Stomach smooth muscle (tissue), 2 donors: ENCODE data around the gene MARCHF10.

Experiments
- H3K27ac ChIP-seq: one replicate; pipeline ENCODE4 v1.7.0; 2013; ENCODE audit warnings: mild to moderate bottlenecking, low read length, inconsistent platforms
- H3K27me3 ChIP-seq, 2 donors: one replicate each; pipeline ENCODE4 v1.7.0; 2013; ENCODE audit warnings: low read length in 2 of 2; ENCODE audit not compliant: insufficient read depth in 2 of 2, control insufficient read depth in 1 of 2
- H3K36me3 ChIP-seq, 2 donors: one replicate each; pipeline ENCODE4 v1.7.0; 2013; ENCODE audit warnings: low read length in 2 of 2; ENCODE audit not compliant: control insufficient read depth in 2 of 2, insufficient read depth in 2 of 2
- H3K4me1 ChIP-seq: one replicate; pipeline ENCODE4 v1.7.0; 2013; ENCODE audit warnings: low read length; ENCODE audit not compliant: control insufficient read depth, insufficient read depth
- H3K4me3 ChIP-seq, 2 donors: one replicate each; pipeline ENCODE4 v1.7.0; 2013; ENCODE audit warnings: low read length in 2 of 2
- H3K9ac ChIP-seq, 2 donors: one replicate each; pipeline ENCODE4 v1.7.0; 2013; ENCODE audit warnings: low read length in 2 of 2, mild to moderate bottlenecking in 1 of 2
- H3K9me3 ChIP-seq, 2 donors: one replicate each; pipeline ENCODE4 v1.7.0; 2013; ENCODE audit warnings: low read length in 2 of 2; ENCODE audit not compliant: control insufficient read depth in 2 of 2
- donor health status: healthy.
- donor health status: Pancreatic carcinoma.

MARCHF10 gene

GRCh38 chr17:62666801-62667591, 141.1 kb downstream of the MARCHF10 start:
- Histone ChIP-seq H3K4me1 (no peaks in the 10 kb centered on the region), H3K9ac (no peak overlapping the region), H3K4me3 (no peak overlapping the region), H3K27me3 (no peaks in the 10 kb centered on the region), H3K9me3 (no peaks in the 10 kb centered on the region), H3K36me3 (no peaks in the 10 kb centered on the region), H3K27ac (no peak overlapping the region)

DNA sequence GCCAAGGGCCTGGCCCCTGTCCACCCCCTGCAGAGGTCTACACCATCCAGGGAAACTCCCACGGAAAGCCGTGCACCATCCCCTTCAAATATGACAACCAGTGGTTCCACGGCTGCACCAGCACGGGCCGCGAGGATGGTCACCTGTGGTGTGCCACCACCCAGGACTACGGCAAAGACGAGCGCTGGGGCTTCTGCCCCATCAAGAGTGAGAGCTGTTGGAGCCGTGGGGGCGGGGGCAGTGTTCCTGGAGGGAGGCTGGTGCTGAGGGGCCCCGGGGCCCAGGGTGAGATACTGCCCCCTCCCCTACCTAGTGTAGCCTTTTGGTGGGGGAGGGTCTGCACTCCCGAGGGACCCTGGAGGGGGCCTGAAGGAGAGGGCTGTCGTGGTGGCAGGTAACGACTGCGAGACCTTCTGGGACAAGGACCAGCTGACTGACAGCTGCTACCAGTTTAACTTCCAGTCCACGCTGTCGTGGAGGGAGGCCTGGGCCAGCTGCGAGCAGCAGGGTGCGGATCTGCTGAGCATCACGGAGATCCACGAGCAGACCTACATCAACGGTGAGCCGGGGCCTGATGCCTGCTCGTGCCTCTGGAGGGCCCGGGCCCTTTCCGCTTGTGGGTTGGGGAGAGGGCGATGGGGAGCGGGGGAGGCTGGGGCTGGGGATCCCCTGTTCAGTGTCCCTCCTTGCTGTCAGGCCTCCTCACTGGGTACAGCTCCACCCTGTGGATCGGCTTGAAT, 141.9 kb downstream of the MARCHF10 start:
- Histone ChIP-seq H3K27ac (no peak overlapping the region), H3K27me3 (no peaks in the 10 kb centered on the region), H3K36me3 (no peaks in the 10 kb centered on the region), H3K4me1 (no peaks in the 10 kb centered on the region), H3K9ac (no peak overlapping the region), H3K4me3 (no peak overlapping the region), H3K9me3 (no peaks in the 10 kb centered on the region)

GRCh38 chr17:62665599-62665998, 142.5 kb downstream of the MARCHF10 start:
- Histone ChIP-seq H3K9ac (no peak overlapping the region), H3K9me3 (peaks cover 0 to 4% of the 10 kb centered on the region in 2 donors), H3K27me3 (no peaks in the 10 kb centered on the region), H3K27ac (no peak overlapping the region), H3K4me1 (no peaks in the 10 kb centered on the region), H3K36me3 (no peaks in the 10 kb centered on the region), H3K4me3 (no peak overlapping the region)

- no peak overlapping the region for H3K4me3 ChIP-seq
- H3K27me3 ChIP-seq, result no peaks in the 10 kb centered on the region
- no peaks in the 10 kb centered on the region for H3K4me1 ChIP-seq
- H3K27ac ChIP-seq, result no peak overlapping the region
- peaks cover 0 to 4% of the 10 kb centered on the region in 2 donors for H3K9me3 ChIP-seq
- no peaks in the 10 kb centered on the region for H3K36me3 ChIP-seq
- H3K9ac ChIP-seq, result no peak overlapping the region
These were observed 143.6 kb downstream of the MARCHF10 start for GRCh38 chr17:62664336-62665120.

DNA sequence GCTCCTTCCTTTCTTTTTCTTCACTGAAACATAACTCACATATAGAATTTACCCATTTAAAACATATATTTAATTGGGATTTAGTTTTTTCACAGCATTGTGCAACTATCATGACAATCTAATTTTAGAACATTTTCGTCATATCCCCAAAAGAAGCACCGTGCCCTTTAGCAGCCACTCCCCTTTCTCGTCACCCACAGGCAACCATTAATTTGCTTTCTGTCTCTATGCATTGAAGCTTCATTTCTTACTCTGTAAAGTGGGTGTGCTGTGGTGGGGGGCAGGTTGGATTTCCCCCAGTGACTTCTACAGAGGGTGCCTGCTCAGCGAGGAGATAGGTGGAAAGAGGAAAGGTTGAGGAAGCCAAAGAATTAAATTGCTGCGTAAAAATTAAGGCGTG, 144.8 kb downstream of the MARCHF10 start:
- no peaks in the 10 kb centered on the region for H3K36me3 ChIP-seq
- H3K4me3 ChIP-seq, result no peak overlapping the region
- no peaks in the 10 kb centered on the region for H3K27me3 ChIP-seq
- peaks cover 0 to 4% of the 10 kb centered on the region in 2 donors for H3K9me3 ChIP-seq
- no peak overlapping the region for H3K9ac ChIP-seq
- no peak overlapping the region for H3K27ac ChIP-seq
- H3K4me1 ChIP-seq, result no peaks in the 10 kb centered on the region

DNA sequence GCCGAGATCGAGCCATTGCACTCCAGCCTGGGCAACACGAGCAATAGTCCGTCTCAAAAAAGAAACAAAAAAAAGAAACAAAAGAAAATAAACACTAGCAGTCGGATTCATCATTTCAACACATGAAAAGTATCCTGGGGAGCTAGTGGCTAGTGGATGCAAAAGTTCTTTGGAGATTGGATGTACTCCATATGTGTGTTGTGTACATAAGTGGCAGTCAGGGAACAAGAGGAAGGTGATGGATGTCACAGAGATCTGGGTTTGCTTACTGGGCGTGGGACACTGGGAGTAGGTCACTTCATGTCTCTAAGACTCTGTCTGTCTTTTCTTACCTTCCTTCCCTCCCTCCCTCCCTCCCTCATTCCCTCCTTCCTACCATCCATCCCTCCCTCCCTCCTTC, 145.3 kb downstream of the MARCHF10 start:
- no peak overlapping the region for H3K4me3 ChIP-seq
- H3K27me3 ChIP-seq, result no peaks in the 10 kb centered on the region
- H3K9ac ChIP-seq, result no peak overlapping the region
- peaks cover 0 to 4% of the 10 kb centered on the region in 2 donors for H3K9me3 ChIP-seq
- H3K27ac ChIP-seq, result no peak overlapping the region
- H3K36me3 ChIP-seq, result no peaks in the 10 kb centered on the region
- H3K4me1 ChIP-seq, result no peaks in the 10 kb centered on the region

- H3K36me3 ChIP-seq, result no peaks in the 10 kb centered on the region
- no peak overlapping the region for H3K9ac ChIP-seq
- H3K27ac ChIP-seq, result no peak overlapping the region
- H3K4me1 ChIP-seq, result no peaks in the 10 kb centered on the region
- peaks cover 0 to 4% of the 10 kb centered on the region in 2 donors for H3K9me3 ChIP-seq
- no peak overlapping the region for H3K4me3 ChIP-seq
- H3K27me3 ChIP-seq, result no peaks in the 10 kb centered on the region
These were observed 146.8 kb downstream of the MARCHF10 start for GRCh38 chr17:62661337-62661736.

- Histone ChIP-seq H3K9me3 (peaks cover 0 to 4% of the 10 kb centered on the region in 2 donors), H3K27ac (no peak overlapping the region), H3K4me1 (no peaks in the 10 kb centered on the region), H3K4me3 (no peak overlapping the region), H3K36me3 (no peaks in the 10 kb centered on the region), H3K27me3 (no peaks in the 10 kb centered on the region), H3K9ac (no peak overlapping the region)
These were observed 147.4 kb downstream of the MARCHF10 start for GRCh38 chr17:62660629-62661118.

- Histone ChIP-seq H3K9ac (no peak overlapping the region), H3K9me3 (peaks cover 0 to 4% of the 10 kb centered on the region in 2 donors), H3K4me1 (peaks cover 6% of the 10 kb centered on the region), H3K36me3 (no peaks in the 10 kb centered on the region), H3K27ac (no peak overlapping the region), H3K4me3 (no peak overlapping the region), H3K27me3 (peaks cover 0 to 3% of the 10 kb centered on the region in 2 donors)
These were observed 149.8 kb downstream of the MARCHF10 start for GRCh38 chr17:62658136-62658920.

GRCh38 chr17:62657690-62658089, 150.4 kb downstream of the MARCHF10 start:
- no peak overlapping the region for H3K4me3 ChIP-seq
- H3K9me3 ChIP-seq, result peaks cover 0 to 4% of the 10 kb centered on the region in 2 donors
- no peak overlapping the region for H3K9ac ChIP-seq
- no peaks in the 10 kb centered on the region for H3K36me3 ChIP-seq
- peaks cover 13% of the 10 kb centered on the region for H3K4me1 ChIP-seq
- H3K27me3 ChIP-seq, result peaks cover 3 to 4% of the 10 kb centered on the region in 2 donors
- no peak overlapping the region for H3K27ac ChIP-seq
